HG03045 (cell line): ENCODE measurements around the gene C19orf38.
"Not testable (repeated sequence)": the region's sequence is repeated elsewhere in the genome, so short reads cannot be mapped to it uniquely, and the experiment has no call there.

Source experiments
- ATAC-seq: cut with Tn5 transposase; IDR thresholded peaks from one replicate; pipeline ENCODE4 v1.9.1; 2021; ENCODE audit warnings: mild to moderate bottlenecking, moderate library complexity; ENCODE audit not compliant: unreplicated experiment

The C19orf38 gene

GRCh38 chr19:10846500-10847202, 1.6 kb upstream of the C19orf38 start:
- no peak for ATAC-seq

DNA sequence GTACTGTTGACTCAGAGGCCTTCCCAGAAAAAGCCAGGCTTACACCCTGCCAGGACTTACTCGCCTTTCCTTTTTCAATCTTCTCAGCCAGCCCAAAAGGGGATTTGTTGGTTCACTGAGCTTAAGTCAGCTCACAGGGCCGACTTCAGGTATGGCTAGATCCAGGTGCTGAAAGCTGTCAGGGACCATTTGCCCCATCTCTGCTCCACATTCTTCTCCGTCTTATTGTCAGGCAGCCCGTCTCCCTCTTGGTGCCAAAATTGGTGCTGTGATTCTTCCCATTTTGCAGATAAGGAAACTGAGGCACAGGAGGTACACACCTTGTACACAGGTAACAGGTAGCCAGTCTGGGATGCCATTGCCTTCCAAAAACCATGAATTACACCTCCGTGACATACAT, 2.4 kb downstream of the C19orf38 start:
- no peak for ATAC-seq

GRCh38 chr19:10852098-10852800, 4.0 kb downstream of the C19orf38 start:
- no peak for ATAC-seq

- ATAC-seq: no peak
These were observed 4.7 kb downstream of the C19orf38 start for GRCh38 chr19:10852941-10853340.

DNA sequence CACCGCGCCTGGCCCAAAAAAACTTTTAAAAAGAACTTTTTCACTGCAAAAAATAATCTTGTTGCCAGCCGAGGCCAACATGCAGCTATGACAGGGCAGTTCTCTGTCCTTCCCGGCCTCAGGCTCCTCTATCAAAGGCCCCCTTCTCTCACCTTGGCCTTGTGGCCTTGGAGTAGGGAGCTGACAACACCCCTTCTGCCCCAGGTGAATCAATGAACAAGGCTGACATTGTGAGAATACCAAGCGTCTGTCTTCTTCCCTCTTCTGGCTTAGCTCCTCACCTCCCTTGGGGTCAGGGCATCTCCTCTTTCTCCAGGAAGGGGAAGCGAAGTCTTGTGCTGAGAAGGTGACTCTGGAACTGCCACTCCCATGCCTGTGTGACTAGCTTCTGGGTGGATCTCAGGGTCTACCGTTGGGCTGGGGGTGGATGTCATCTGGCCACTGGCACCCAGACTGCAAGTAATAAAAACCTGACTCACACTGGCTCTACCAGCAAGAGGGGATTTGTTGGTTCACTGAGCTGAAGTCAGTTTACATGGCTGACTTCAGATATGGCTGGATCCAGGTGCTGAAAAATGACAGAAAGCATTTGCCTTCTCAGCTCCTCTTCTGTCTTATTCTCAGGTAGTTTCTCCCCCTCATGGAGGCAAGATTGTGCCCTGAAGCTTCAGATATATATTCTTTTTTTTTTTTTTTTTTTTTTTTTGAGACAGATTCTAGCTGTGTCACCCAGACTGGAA, 6.3 kb downstream of the C19orf38 start:
- no peak for ATAC-seq

DNA sequence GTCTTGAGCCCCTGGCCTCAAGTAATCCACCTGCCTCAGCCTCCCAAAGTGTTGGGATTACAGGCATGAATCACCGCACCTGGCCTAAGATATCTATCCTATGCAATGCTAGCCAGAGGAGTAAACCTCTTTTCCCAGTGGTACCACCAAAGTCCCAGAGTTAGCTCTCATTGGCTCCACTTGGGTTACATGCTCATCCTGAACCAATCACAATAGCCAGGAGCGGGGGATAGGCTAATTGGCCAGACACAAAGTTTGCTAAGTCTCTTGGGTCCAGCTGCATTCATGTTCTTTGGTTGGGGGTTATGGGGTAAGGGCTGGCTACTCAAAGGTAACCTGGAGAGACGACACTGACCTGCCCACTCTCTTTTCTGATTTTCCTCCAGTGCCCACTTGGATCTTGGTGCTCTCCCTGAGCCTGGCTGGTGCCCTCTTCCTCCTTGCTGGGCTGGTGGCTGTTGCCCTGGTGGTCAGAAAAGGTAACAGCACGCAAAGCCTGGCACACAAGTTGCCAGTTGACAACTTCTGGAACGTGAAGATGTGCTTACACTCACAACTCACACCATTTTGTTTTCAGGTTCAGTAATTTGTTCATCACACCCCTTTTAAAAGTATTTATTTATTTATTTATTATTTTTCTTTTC, 7.8 kb downstream of the C19orf38 start:
- no peak for ATAC-seq

GRCh38 chr19:10856899-10857298, 8.7 kb downstream of the C19orf38 start:
- ATAC-seq: not testable (repeated sequence)

DNA sequence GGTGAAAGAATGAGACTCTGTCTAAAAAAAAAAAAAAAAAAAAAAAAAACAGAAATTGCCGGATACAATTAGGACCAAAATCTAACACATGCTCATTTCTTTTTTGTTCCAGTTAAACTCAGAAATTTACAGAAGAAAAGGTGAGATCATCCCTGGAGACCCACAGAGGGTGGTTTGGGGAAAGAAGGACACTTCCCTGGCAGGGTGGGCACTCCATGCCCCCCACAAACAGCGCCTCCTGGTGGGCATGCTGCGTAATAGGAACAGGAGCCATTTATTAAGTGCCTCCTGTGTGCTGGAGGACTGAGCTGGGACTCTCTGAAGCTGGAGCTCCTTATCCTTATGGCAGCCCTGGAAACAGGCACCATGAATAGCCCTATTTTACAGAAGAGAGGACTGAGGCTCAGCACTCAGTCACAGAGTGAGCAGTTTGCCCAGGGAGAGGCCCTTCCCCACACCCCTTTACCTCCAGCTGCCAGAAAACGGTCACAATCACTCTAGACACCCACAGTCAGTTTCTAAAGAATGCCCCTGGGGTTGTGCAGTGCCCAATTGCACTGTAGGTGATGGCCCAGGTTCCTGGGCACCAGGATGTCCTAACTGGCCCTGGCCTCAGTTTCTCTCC, 10.1 kb downstream of the C19orf38 start:
- ATAC-seq: no peak

- ATAC-seq: no peak
These were observed 13.0 kb downstream of the C19orf38 start for GRCh38 chr19:10861103-10861651.

- ATAC-seq: no peak
These were observed 14.4 kb downstream of the C19orf38 start for GRCh38 chr19:10862561-10863106.

DNA sequence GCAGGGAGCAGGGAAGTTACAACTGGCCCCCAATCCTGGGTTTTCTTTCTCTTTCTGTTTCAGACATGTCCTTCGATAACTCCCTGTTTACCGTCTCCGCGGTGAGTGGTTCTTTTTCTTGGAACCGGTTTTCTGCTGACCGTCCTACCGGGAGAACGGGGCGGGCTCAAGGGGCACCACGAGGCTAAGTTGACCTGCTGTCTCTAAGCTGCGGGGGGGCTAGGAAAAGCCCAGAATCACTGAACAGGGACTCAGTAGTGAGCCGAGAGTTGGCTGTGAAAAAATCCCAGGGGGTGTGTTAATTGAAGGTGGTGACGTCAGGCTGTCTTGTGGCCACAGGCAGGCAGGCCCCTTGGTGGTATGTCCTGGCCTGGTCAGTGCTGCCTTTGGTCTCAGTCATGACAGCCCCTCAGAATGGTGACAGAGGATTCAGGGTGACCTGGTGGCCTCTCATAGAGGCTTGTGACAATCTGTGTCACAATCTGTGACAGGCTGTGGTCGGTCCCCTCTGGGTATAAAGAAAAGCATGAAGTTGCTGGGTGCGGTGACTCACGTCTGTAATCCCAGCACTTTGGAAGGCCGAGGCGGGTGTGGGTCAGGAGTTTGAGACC, 15.0 kb downstream of the C19orf38 start:
- ATAC-seq: no peak

DNA sequence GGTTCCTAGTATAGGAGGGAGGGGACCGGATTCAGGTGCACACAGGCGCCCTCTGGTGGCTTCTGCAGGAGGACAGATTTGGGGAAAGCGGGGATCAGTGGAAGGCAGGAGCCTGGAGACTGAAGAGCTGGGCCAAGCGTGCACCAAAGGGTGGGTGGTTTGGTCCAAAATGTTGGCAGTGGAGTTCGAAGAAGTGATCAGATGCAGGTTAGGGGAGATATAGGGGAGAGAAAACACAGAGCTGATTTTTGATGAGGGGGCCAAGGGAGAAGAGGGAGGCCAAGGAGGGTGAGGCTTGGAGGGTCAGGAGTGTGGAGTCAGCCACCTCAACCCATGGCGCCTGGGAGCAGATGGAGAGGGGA, 16.3 kb downstream of the C19orf38 start:
- ATAC-seq: no peak

DNA sequence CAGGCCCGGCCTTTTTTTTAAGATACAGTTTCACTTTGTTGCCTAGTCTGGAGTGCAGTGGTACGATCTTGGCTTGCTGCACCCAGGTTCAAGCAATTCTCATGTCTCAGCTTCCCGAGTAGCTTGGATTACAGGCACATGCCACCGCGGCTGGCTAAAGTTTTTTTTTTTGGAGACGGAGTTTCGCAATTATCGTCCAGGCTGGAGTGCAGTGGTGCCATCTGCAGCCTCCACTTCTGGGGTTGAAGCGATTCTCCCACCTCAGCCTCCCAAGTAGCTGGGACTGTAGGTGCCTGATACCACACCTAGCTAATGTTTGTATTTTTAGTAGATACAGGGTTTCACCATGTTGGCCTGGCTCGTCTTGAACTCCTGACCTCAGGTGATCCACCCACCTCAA, 18.3 kb downstream of the C19orf38 start:
- no peak for ATAC-seq

GRCh38 chr19:10868872-10869547, 20.8 kb downstream of the C19orf38 start:
- ATAC-seq: no peak

DNA sequence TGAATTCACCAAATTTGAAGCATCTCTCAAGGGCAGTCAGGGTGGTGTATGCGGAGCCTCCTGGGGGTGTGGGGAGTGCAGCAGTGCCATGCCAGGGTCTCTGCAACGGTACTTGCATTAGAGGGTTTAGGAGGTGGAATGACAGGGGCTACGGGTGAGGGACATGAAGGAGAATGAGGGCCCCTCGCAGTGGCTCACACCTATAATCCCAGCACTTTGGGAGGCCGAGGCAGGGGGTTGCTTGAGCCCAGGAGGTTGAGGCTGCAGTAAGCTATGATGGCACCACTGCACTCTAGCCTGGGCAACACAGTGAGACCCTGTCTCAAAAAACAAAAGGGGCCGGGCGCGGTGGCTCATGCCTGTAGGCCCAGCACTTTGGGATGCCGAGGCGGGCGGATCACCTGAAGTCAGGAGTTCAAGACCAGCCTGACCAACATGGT, 21.7 kb downstream of the C19orf38 start:
- not testable (repeated sequence) for ATAC-seq

DNA sequence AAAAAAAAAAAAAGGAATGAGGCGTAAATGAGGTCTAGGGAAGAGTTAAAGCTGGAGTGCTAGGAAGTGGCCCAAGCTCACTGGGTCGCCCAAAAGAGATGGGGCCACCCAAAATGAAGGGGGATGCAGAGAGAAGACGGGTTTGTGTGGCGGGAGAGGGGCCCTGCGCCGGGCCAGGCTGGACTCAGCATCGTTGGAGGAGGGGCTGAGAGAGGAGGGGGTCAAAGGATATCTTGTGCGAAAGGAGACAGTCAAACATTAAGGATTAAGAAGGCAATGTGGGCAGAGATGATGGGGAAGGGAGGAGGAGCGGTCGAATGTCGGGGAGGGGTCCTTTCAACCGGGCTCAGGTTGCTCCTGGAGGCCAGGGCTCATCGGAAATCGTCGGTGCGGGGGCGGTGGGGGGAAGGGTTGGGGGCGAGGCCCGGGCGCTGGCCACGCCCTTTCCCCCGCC, 22.3 kb downstream of the C19orf38 start:
- ATAC-seq: no peak

DNA sequence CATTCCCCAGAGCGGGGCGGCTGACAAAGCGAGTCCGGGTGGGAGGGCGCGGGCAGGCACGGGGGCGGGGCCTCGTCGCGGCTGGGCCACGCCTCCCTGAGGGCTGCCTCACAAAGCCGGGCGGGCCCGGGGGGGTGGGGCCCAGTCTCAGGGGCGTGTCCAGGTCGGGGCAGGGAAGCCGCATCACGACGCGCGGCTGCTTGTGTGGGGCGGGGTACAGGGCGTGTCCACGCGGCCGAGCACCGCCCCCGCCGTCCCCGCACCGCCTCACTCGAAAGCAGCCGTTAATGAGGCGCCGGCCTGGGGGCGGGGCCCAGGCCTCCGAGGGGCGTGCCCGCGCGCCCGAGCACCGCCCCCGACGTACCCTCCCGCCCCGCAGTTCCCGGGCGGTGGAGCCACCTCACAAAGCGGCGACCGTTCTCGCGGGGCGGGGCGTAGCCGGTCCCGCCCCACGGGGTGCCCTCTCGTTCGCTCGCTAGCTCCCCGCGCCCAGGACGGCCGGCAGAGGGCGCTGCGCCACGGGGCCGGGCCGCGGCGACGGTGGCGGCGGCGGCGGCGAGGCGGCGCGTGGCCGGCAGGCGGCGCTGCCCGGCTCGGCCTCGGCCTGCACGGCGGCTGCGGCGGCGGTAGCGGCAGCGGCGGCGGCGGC, 22.9 kb downstream of the C19orf38 start, which contains the start of gene CARM1:
Gene CARM1 (plus strand): TSS at position 599 of the 649 bp plus-strand sequence. CDS start 150 bp downstream, outside the sequence.
- ATAC-seq: peak; percentile 76

DNA sequence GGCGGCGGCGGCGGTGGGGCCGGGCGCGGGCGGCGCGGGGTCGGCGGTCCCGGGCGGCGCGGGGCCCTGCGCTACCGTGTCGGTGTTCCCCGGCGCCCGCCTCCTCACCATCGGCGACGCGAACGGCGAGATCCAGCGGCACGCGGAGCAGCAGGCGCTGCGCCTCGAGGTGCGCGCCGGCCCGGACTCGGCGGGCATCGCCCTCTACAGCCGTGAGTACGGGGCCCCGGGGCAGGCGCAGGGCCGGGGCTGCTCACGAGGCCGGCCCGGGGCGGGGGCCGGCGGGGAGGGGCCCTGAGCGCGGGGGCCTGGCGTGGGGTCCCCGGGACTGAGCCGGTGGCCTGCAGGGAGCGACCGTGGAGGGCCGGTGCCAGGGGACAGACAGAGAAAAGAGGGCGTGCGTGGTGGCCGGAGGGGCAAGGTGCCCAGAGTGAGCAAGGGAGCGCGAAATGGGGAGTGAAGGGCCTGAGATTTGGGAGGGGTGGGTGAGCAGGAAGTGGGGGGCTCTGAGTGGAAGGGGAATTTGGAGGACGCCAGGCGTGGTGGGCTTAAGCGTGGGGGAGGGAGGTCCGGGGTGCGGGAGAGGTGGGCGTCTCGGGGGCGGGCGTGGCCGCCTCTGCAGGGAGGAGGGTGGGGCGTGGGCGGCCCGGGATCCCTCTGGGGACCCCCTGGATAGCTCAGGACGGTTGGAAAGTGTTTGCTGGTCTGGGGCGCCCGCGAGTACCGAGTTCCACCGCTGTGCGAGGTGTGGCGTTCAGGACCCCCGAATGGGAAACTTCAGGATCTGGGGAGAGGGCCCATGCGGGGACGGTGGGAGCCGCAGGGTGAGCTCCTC, 23.7 kb downstream of the C19orf38 start:
- peak; percentile 19 for ATAC-seq
